HUES48 (cell line): ENCODE results near the gene STXBP6.
"Not testable (repeated sequence)": the region's sequence is repeated elsewhere in the genome, so short reads cannot be mapped to it uniquely, and the experiment has no call there.

Experiments
- H3K27ac ChIP-seq: one replicate; pipeline ENCODE4 v1.7.0; 2013; ENCODE audit warnings: low read depth, low read length, inconsistent platforms
- H3K27me3 ChIP-seq: 2 replicates; pipeline ENCODE4 v1.6.1; 2013; ENCODE audit warnings: mild to moderate bottlenecking, low read length; ENCODE audit not compliant: control insufficient read depth, insufficient read depth
- H3K36me3 ChIP-seq: 2 replicates; pipeline ENCODE4 v1.6.1; 2013; ENCODE audit warnings: low read length; ENCODE audit not compliant: control insufficient read depth, insufficient read depth
- H3K4me1 ChIP-seq: 2 replicates; pipeline ENCODE4 v1.6.1; 2013; ENCODE audit warnings: mild to moderate bottlenecking, low read length; ENCODE audit not compliant: control insufficient read depth, insufficient read depth
- H3K4me3 ChIP-seq: 2 replicates; pipeline ENCODE4 v1.5.1; 2013; ENCODE audit warnings: mild to moderate bottlenecking, low read depth, low read length
- H3K9ac ChIP-seq: 2 replicates; pipeline ENCODE4 v1.6.1; 2013; ENCODE audit warnings: mild to moderate bottlenecking, low read depth, low read length, moderate library complexity
- H3K9me3 ChIP-seq: 2 replicates; pipeline ENCODE4 v1.6.1; 2013; ENCODE audit warnings: low read length; ENCODE audit not compliant: control insufficient read depth, insufficient read depth

STXBP6 gene

DNA sequence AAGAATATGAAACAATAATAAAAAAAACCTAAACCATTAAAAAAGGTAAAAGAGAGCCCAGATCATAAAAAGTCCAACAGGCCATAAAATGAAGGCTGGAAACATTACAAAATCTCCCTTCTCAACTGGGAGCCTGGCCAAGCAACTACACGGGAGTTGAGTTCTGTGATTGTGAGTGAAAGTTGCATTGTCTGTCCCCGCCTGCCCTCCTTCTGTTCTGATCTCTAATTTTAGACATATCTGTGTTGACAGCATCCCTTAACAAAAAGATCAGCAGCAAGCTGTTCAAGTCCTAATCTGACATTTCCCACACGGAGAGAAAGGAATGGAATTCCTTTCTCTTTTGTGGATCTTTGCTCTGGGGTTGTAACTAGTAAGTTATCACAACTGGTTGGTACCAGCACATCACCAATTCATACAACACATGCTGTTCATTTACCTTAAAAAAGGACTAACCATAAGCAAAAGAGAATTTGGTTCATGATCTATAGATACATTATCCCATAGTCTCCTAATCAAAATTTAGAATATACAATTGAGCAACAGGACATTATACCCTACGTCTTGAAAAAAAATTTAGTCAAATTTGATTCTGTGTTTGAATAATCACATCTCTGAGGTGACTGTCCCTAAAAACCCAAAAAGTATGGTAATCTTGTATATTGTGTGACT lies 210.9 kb downstream of the STXBP6 start:
- peak overlapping the region; percentile 40 for H3K27ac ChIP-seq
- no peak overlapping the region for H3K4me3 ChIP-seq
- no peak overlapping the region for H3K9ac ChIP-seq
- H3K4me1 ChIP-seq, result no peaks in the 10 kb centered on the region; the same call in 1 of the 2 replicates
- H3K36me3 ChIP-seq, result no peaks in the 10 kb centered on the region
- no peaks in the 10 kb centered on the region for H3K27me3 ChIP-seq
- no peaks in the 10 kb centered on the region for H3K9me3 ChIP-seq

DNA sequence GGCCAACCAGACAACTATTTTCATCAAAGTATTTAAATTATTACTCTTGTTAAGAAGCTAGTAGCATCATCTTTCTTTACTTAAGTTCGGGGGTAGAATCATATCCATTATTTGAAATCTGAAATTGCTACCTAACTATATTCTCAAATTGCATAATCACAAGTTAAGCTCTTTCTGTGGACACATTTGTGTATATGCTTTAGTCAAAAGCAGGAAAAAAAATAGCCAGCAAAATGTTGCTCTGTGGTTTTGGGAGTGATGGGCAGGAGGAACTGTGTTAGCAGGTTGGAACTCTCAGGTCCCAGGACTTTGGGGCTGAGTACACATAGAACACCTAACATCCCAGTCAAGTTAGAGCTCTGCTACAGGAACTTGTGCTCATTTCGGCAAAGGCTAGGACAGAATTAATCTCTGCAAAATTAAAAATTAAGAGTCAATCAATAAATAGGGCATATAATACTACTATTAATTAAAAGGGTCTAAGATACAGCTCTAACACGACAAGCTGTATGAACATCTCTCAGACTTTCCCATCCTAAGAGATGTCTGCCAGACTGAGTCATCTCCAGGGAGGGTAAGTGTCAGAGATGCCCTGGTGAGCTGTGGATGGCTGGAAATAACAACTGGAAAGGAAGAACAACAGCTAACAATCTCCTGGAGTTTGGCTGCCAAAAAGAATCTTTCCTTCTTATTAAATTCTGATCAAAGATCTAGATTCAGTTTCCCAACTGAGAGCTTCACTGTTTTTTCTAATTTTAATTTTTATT lies 212.5 kb downstream of the STXBP6 start:
- H3K9ac ChIP-seq, result no peak overlapping the region
- H3K4me1 ChIP-seq, result no peaks in the 10 kb centered on the region; the same call in 1 of the 2 replicates
- H3K27me3 ChIP-seq, result no peaks in the 10 kb centered on the region
- no peak overlapping the region for H3K27ac ChIP-seq
- no peak overlapping the region for H3K4me3 ChIP-seq
- no peaks in the 10 kb centered on the region for H3K36me3 ChIP-seq
- no peaks in the 10 kb centered on the region for H3K9me3 ChIP-seq

DNA sequence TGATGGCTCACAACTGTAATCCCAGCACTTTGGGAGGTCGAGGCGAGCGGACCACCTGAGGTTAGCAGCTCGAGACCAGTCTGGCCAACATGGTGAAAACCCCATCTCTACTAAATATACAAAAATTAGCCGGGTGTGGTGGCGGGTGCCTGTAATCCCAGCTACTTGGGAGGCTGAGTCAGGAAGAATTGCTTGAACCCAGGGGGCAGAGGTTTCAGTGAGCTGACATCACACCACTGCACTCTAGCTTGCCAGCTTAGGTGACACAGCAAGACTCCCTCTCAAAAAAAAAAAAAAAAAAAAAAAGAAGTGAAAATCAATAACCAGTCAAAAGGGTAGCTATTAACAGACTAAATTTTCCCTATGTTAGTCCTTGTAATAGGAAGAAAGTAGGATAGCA lies 213.6 kb downstream of the STXBP6 start:
- not testable (repeated sequence) for H3K4me3 ChIP-seq, H3K9me3 ChIP-seq

DNA sequence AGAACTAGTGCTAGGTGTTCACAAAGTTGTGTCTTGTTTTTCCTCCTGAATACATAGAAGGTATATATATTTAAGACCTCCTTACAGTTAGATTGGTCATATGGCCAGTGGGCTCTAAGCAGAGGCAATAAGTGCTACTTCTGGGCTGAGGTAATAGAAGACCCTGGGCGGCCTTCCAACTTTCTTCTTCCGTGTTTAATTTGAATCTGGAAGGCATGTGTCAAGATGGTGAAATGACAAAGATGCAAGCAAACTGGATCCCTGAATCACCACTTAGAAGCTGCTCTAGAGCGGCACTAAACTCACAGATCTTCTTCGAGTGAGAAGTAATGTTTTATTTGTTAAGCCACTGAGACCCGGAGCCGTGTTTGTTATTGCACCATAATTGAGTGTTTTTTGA lies 215.0 kb downstream of the STXBP6 start:
- Histone ChIP-seq H3K9ac (no peak overlapping the region), H3K9me3 (no peaks in the 10 kb centered on the region), H3K36me3 (no peaks in the 10 kb centered on the region), H3K27ac (no peak overlapping the region), H3K27me3 (no peaks in the 10 kb centered on the region), H3K4me1 (no peaks in the 10 kb centered on the region), H3K4me3 (no peak overlapping the region)

More for the DNA sequence above, 213.6 kb downstream of the STXBP6 start:
- H3K27ac ChIP-seq, H3K4me1 ChIP-seq, H3K27me3 ChIP-seq, H3K9ac ChIP-seq, H3K36me3 ChIP-seq: not testable (repeated sequence)

DNA sequence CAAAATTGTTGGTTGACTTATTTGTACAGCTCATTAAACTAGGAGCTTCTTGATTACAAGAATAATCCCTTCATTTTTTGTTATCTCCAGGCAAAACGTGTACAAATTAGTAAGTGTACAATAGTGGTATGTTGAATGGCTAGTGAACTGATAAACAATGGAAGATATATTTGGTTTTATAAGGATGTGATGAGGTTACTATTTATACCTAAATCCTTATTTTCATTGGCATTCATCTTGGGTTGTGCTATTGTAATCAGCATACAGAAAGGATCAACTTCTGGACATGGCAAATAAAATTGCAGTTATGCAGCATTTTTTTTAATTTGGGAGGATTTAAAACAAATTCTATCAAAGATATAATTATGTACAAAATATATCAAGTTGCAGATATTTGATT lies 216.6 kb downstream of the STXBP6 start:
- H3K9ac ChIP-seq, result no peak overlapping the region
- no peaks in the 10 kb centered on the region for H3K4me1 ChIP-seq

DNA sequence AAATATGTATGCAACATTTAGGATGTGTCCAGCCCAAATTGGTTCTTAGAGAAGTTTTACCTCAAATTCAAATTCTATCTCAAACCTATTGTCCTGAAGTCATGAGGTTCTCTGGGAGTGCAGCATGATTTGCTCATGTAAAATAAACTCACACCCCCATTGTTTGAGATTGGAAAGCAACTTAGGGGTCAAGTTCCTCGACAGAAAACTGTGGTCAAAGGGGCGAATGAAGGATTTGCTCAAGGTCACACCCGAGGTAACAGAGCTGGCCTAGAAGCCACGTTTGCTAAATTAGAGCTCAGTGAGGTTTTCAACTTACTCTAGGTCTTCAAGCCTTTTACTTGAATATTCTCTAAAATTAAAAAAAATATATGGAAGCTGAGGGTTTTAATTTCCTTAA lies 218.3 kb downstream of the STXBP6 start:
- Histone ChIP-seq H3K27me3 (no peaks in the 10 kb centered on the region), H3K27ac (no peak overlapping the region), H3K9ac (no peak overlapping the region), H3K4me1 (no peaks in the 10 kb centered on the region), H3K4me3 (no peak overlapping the region), H3K36me3 (no peaks in the 10 kb centered on the region), H3K9me3 (no peaks in the 10 kb centered on the region)

More for the DNA sequence above, 216.6 kb downstream of the STXBP6 start:
- no peak overlapping the region for H3K4me3 ChIP-seq
- no peaks in the 10 kb centered on the region for H3K36me3 ChIP-seq
- H3K27ac ChIP-seq, result no peak overlapping the region
- no peaks in the 10 kb centered on the region for H3K9me3 ChIP-seq
- no peaks in the 10 kb centered on the region for H3K27me3 ChIP-seq

DNA sequence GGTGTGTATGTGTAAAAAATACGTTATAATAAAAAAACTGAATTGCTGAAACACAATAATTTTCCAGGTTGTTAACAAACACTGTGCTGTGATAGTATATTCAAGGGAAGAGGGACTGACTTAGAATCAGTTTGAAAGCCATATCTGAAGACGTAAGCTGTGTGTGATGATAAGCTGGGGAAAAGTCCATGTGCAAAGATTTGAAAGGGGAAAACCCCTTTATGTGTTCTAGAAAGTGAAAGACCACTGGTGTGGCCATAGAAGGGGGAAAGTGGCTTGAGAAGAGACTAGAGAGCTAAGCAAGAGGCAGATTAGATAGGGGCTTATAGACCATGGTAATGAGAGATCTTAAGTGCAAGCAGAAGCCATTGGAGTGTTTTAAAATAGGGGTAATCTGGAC lies 220.1 kb downstream of the STXBP6 start:
- no peak overlapping the region for H3K27ac ChIP-seq
- no peaks in the 10 kb centered on the region for H3K4me1 ChIP-seq
- no peak overlapping the region for H3K9ac ChIP-seq
- no peaks in the 10 kb centered on the region for H3K27me3 ChIP-seq
- H3K9me3 ChIP-seq, result no peaks in the 10 kb centered on the region
- H3K36me3 ChIP-seq, result no peaks in the 10 kb centered on the region
- H3K4me3 ChIP-seq, result no peak overlapping the region

DNA sequence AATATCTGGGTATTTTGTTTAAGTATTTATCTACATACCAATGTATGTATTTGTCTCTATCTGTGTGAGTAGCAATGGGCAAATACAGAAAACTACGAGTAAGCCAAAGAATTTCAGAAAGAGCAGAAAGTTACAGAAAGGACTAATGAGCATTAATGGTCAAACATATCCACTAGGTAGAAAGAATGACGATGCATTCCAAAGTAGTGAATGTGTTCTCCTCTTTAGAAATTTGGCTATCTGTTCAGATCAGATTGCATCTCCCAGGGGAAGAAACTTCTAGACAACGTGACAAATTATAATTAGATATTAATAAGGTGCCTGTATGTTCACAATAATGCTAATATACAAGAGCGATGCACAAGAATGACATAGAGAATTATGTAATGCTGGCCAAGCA lies 221.5 kb downstream of the STXBP6 start:
- Histone ChIP-seq H3K27ac (no peak overlapping the region), H3K9me3 (no peaks in the 10 kb centered on the region), H3K27me3 (no peaks in the 10 kb centered on the region), H3K4me3 (no peak overlapping the region), H3K4me1 (no peaks in the 10 kb centered on the region), H3K36me3 (no peaks in the 10 kb centered on the region), H3K9ac (no peak overlapping the region)

DNA sequence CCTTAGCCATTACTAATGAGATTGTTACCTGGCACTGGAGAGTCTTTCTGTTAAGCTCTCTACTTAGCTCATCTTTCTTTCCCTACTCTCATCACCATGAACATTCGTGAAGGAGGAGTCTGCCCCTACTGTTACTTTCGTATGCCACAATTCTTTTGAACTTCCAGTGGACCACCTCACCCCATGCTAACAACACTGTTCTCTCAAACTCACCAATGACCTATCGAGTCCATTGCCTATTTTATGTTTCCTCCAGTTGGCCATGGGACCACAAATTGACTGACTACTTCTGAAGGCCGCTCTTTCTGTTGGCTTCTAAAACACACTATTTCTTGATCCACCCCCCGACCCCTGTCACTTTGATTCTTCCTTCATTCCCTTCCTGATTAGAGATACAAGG lies 223.6 kb downstream of the STXBP6 start:
- H3K9me3 ChIP-seq, result no peaks in the 10 kb centered on the region
- H3K27ac ChIP-seq, result no peak overlapping the region
- no peak overlapping the region for H3K9ac ChIP-seq
- H3K27me3 ChIP-seq, result no peaks in the 10 kb centered on the region
- no peaks in the 10 kb centered on the region for H3K36me3 ChIP-seq
- H3K4me3 ChIP-seq, result no peak overlapping the region
- H3K4me1 ChIP-seq, result no peaks in the 10 kb centered on the region

DNA sequence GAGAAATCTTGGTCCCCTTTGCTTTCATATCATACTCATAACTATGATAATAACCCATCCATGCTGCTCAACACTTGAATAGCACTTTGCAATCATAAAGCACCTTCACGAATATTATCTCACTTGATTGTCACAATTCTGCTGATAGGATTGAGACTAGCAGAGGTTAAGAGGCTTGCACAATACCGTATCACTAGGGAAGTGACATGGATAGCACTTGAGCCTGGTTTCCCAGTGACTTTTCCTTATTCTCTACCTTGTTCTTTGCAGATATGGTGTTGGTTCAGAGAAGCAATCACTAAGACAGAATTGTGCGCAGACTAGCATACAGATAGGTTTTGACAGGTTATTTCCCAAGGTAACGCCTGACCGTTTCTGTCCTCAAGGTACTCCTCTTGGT lies 229.3 kb downstream of the STXBP6 start:
- Histone ChIP-seq H3K27ac (no peak overlapping the region), H3K4me3 (no peak overlapping the region), H3K4me1 (no peaks in the 10 kb centered on the region), H3K36me3 (no peaks in the 10 kb centered on the region), H3K27me3 (no peaks in the 10 kb centered on the region), H3K9me3 (no peaks in the 10 kb centered on the region), H3K9ac (no peak overlapping the region)

DNA sequence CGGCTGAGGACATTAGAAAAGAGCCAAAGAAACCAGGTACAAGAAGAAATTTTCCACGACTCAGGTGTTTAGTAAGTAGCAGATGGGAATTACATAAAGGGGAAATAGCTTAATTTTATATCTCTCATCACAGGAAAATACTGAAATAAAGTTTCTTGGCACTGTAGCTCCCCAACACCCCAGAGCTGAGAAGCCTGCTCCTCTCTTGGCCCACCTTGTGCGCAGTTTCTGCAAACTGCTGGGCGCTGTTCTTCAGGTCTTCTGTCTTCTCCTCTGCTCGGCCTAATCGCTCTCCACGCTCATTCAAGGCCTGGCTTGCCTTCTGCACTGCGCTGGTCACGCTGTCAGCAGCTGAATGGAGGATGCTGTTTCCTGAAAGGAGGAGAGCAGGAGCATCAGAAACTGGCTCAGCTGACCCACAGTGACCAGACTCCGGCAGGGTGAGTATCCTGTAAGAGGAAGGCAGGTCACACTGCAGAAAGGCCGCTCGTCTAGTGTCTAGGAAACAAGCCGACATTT lies 231.1 kb downstream of the STXBP6 start:
- Histone ChIP-seq H3K9ac (no peak overlapping the region), H3K4me3 (no peak overlapping the region), H3K9me3 (no peaks in the 10 kb centered on the region), H3K36me3 (no peaks in the 10 kb centered on the region), H3K4me1 (no peaks in the 10 kb centered on the region), H3K27me3 (no peaks in the 10 kb centered on the region), H3K27ac (no peak overlapping the region)
